Upper lobe of right lung (tissue), 1 donor: ENCODE data around the gene EBF4. TPM values are rescaled to one million over a fixed set of nuclear protein-coding genes. Genes with fewer than 3 reads are reported as not detected.
A peak's percentile ranks its signal among the peaks of the same experiment; 100 is the strongest.

Source experiments
- ATAC-seq: fragments of 200-7000 bp; cut with Tn5 transposase; one replicate; pipeline ENCODE4 v1.9.1; 2020; ENCODE audit warnings: mild to moderate bottlenecking, moderate library complexity
- DNase-seq: peaks from one replicate; pipeline ENCODE4 v3.0.0-alpha.2; 2020
- H3K27ac ChIP-seq: fragments of 200-600 bp; one replicate; pipeline ENCODE4 v1.8.0; 2022
- H3K27me3 ChIP-seq: fragments of 200-600 bp; one replicate; pipeline ENCODE4 v1.8.0; 2022; ENCODE audit warnings: mild to moderate bottlenecking
- H3K36me3 ChIP-seq: fragments of 200-600 bp; one replicate; pipeline ENCODE4 v1.8.0; 2022
- H3K4me1 ChIP-seq: fragments of 200-600 bp; one replicate; pipeline ENCODE4 v1.8.0; 2022
- H3K4me3 ChIP-seq: fragments of 200-600 bp; one replicate; pipeline ENCODE4 v1.8.0; 2022; ENCODE audit warnings: mild to moderate bottlenecking
- H3K9me3 ChIP-seq: fragments of 200-600 bp; one replicate; pipeline ENCODE4 v1.8.0; 2022
- intact Hi-C: fragments of 100-400 bp; cut with DNase I; formaldehyde crosslinking; loops from one replicate; pipeline ENCODE4 v1.11.0; 2022
- total RNA-seq: library from RNA; stranded (reverse); fragmentation: NEBNext Ultra II Directional; extraction: Animal tissue kit (Norgen Biotek cat#: 25700); gene quantifications from one replicate; pipeline ENCODE4 v1.2.1, GENCODE V29; 2021
- TF ChIP-seq, protein P1 (sequence below): fragments of 200-600 bp; IDR thresholded peaks from one replicate; pipeline ENCODE4 v1.8.0; 2022; ENCODE audit warnings: antibody characterized with exemption
- donor health status: DM: no; HTN: yes; CAD: no; lungs with severe emphysema.

Gene EBF4
- total RNA-seq, 1 donor from 2014 or later = 19.5 TPM

DNA sequence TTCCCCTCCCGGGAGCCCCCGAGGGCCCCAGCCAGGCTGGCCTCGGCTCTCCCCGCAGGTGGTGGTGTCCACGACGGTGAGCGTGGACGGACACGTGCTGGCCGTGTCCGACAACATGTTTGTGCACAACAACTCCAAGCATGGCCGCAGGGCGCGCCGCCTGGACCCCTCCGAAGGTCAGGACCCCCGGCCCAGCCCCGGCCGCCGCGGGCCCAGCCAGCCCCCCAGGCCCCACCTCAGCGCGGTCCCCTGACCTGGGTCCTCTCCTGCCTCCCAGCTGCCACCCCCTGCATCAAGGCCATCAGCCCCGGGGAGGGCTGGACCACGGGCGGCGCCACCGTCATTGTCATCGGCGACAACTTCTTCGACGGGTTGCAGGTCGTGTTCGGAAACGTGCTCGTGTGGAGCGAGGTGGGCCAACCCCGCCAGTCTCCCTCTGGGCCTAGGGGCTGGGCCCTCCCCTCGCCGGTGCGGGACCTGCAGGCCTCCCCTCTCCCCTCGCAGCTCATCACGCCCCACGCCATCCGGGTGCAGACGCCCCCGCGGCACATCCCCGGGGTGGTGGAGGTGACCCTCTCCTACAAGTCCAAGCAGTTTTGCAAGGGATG is 56.9 kb downstream of the EBF4 start:
- Histone ChIP-seq H3K9me3 (no peaks in the 10 kb centered on the region), H3K4me3 (no peak overlapping the region), H3K4me1 (peaks cover 23% of the 10 kb centered on the region), H3K36me3 (no peaks in the 10 kb centered on the region), H3K27me3 (no peaks in the 10 kb centered on the region), H3K27ac (no peak overlapping the region)
- intact Hi-C loops = no loop called here
- ATAC-seq = no peak
- TF ChIP-seq, protein P1, sequence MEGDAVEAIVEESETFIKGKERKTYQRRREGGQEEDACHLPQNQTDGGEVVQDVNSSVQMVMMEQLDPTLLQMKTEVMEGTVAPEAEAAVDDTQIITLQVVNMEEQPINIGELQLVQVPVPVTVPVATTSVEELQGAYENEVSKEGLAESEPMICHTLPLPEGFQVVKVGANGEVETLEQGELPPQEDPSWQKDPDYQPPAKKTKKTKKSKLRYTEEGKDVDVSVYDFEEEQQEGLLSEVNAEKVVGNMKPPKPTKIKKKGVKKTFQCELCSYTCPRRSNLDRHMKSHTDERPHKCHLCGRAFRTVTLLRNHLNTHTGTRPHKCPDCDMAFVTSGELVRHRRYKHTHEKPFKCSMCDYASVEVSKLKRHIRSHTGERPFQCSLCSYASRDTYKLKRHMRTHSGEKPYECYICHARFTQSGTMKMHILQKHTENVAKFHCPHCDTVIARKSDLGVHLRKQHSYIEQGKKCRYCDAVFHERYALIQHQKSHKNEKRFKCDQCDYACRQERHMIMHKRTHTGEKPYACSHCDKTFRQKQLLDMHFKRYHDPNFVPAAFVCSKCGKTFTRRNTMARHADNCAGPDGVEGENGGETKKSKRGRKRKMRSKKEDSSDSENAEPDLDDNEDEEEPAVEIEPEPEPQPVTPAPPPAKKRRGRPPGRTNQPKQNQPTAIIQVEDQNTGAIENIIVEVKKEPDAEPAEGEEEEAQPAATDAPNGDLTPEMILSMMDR = no peak
- DNase-seq = no peak

DNA sequence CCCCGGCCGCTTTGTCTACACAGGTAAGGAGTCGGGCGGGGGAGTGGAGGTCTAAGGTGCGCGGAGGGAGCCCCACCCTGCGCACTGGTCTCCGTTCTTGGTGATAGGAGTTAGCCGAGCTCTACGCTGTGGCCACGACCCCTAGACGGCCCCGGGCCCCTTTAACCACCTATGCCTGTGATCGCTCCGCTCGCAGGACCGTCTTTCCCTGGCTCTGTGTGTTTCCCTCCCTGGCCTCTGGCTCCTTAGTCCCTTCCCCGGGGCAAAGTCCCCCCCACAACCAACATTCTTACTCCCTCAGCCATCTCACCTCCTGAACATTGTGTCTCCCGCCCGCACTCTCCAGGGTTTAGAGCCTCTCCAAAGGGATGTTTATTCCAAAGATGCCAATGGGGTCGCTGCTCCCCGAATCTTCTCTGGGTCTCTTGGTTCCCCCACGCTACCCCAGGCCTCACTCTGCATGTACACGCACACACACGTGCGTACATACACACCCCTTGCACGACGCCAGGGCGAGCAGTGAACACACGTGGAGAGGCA is 57.4 kb downstream of the EBF4 start:
- no peak overlapping the region for H3K27ac ChIP-seq
- no peaks in the 10 kb centered on the region for H3K36me3 ChIP-seq
- DNase-seq (no peak), ATAC-seq (no peak)
- peaks cover 23% of the 10 kb centered on the region for H3K4me1 ChIP-seq
- H3K4me3 ChIP-seq = no peak overlapping the region
- no peaks in the 10 kb centered on the region for H3K27me3 ChIP-seq
- H3K9me3 ChIP-seq = no peaks in the 10 kb centered on the region
- intact Hi-C loops = no loop called here
- TF ChIP-seq, protein P1 = no peak

- intact Hi-C loops = no loop called here
- H3K9me3 ChIP-seq = no peaks in the 10 kb centered on the region
- DNase-seq (peak; percentile 82), ATAC-seq (peak; percentile 79)
- TF ChIP-seq, protein P1 = no peak
- peaks cover 23% of the 10 kb centered on the region for H3K4me1 ChIP-seq
- H3K36me3 ChIP-seq = no peaks in the 10 kb centered on the region
- peak overlapping the region; percentile 48 for H3K4me3 ChIP-seq
- no peaks in the 10 kb centered on the region for H3K27me3 ChIP-seq
- H3K27ac ChIP-seq = no peak overlapping the region
Measured at GRCh38 chr20:2750491-2751251, 58.1 kb downstream of the EBF4 start.

- Histone ChIP-seq H3K27ac (no peak overlapping the region), H3K4me1 (peaks cover 23% of the 10 kb centered on the region), H3K27me3 (no peaks in the 10 kb centered on the region), H3K36me3 (no peaks in the 10 kb centered on the region), H3K9me3 (no peaks in the 10 kb centered on the region), H3K4me3 (peak overlapping the region; percentile 48)
- ATAC-seq (no peak), DNase-seq (no peak)
- TF ChIP-seq, protein P1 = no peak
- intact Hi-C loops = no loop called here
Measured at GRCh38 chr20:2751347-2751877, 58.8 kb downstream of the EBF4 start.

- Histone ChIP-seq H3K4me3 (peak overlapping the region; percentile 48), H3K27ac (no peak overlapping the region), H3K9me3 (no peaks in the 10 kb centered on the region), H3K4me1 (peaks cover 23% of the 10 kb centered on the region), H3K36me3 (no peaks in the 10 kb centered on the region), H3K27me3 (no peaks in the 10 kb centered on the region)
- peak; percentile 55 for ATAC-seq
- intact Hi-C loops = no loop called here
- DNase-seq = peak; percentile 74
- TF ChIP-seq, protein P1 = no peak
Measured at GRCh38 chr20:2751878-2752566, 59.4 kb downstream of the EBF4 start.
